K562 (cell line): ENCODE measurements around the gene SNX33. TPM values are rescaled to one million over a fixed set of nuclear protein-coding genes. Genes with fewer than 3 reads are reported as not detected.

Experiments used
- NCOA1 ChIP-seq: fragments of 450-650 bp; IDR thresholded peaks from 2 replicates; pipeline ENCODE4 v1.6.1; 2016; ENCODE audit warnings: low read depth
- NCOA6 ChIP-seq: fragments of 450-650 bp; IDR thresholded peaks from 2 replicates; pipeline ENCODE4 v1.6.1; 2017; ENCODE audit warnings: mild to moderate bottlenecking
- RBM39 ChIP-seq: fragments of 200-400 bp; formaldehyde crosslinking; optimal IDR thresholded peaks from 2 replicates; pipeline ENCODE3; 2018; ENCODE audit warnings: low read depth, low read length
- ZSCAN32 ChIP-seq: fragments of 450-650 bp; formaldehyde crosslinking; IDR thresholded peaks from 2 replicates; pipeline ENCODE4 v1.4.0; 2020; ENCODE audit warnings: mild to moderate bottlenecking, moderate library complexity
- polyA plus RNA-seq, 8 experiments: library from polyadenylated mRNA; depleted of rRNA in 4 of 8; stranded (reverse) in 5 of 8; unstranded in 3 of 8; fragments of >200 nt; fragmentation: Nextera tagmentation in 2 of 8; fragmentation: Illumina TruSeq in 1 of 8; extraction: Ambion mirVana in 2 of 8; extraction: Trizol in 1 of 8; gene quantifications; 2 replicates each; pipeline versions ENCODE4 v1.2.1 to v1.2.3, GENCODE V29; 2011 to 2014; ENCODE audit warnings: inconsistent platforms in 1 of 8, missing spikeins in 1 of 8
- total RNA-seq, 7 experiments: library from RNA; depleted of rRNA in 6 of 7; stranded (reverse); fragments of >200 nt in 6 of 7; fragmentation: Illumina TruSeq in 2 of 7; extraction: Trizol in 2 of 7; gene quantifications; 2 replicates each; pipeline versions ENCODE4 v1.2.1 to v1.2.3, GENCODE V29; 2011 to 2021; ENCODE audit warnings: low replicate concordance in 1 of 7
- TF ChIP-seq, protein P1 (sequence below): fragments of 200-800 bp; sonication (Bioruptor generic); IDR thresholded peaks from 2 replicates; pipeline ENCODE4 v1.6.1; 2017; ENCODE audit warnings: missing genetic modification characterization, missing compliant biosample characterization
- TF ChIP-seq, protein P2 (sequence below): fragments of 250-450 bp; sonication (Bioruptor Pico); IDR thresholded peaks from 2 replicates; pipeline ENCODE4 v1.4.0; 2020; ENCODE audit warnings: mild to moderate bottlenecking, moderate library complexity, borderline replicate concordance
- TF ChIP-seq, protein P3 (sequence below): fragments of 450-650 bp; IDR thresholded peaks from 2 replicates; pipeline ENCODE4 v1.6.1; 2016; ENCODE audit warnings: mild to moderate bottlenecking
- TF ChIP-seq, protein P4 (sequence below): fragments of 250-450 bp; sonication (Bioruptor Pico); IDR thresholded peaks from 2 replicates; pipeline ENCODE4 v1.6.1; 2021; ENCODE audit warnings: mild to moderate bottlenecking
- TF ChIP-seq, protein P5 (sequence below), 2 experiments: fragments of 450-650 bp; IDR thresholded peaks; 2 replicates each; pipeline ENCODE4 v1.6.1; 2016
- TF ChIP-seq, protein P6 (sequence below): sonication (generic); formaldehyde crosslinking; IDR thresholded peaks from 2 replicates; pipeline ENCODE4 v1.8.0; 2022; ENCODE audit warnings: mild to moderate bottlenecking, low read depth, missing genetic modification reagents
- TF ChIP-seq, protein P7 (sequence below), 2 experiments: fragments of 450-650 bp in 1 of 2; sonication (generic) in 1 of 2; formaldehyde crosslinking; conservative IDR thresholded peaks; 2 replicates each; pipeline versions ENCODE4 v1.4.0 to v1.8.1; 2020 to 2022; ENCODE audit warnings: mild to moderate bottlenecking in 1 of 2, missing genetic modification reagents in 1 of 2
- TF ChIP-seq, protein P8 (sequence below): fragments of 250-450 bp; sonication (Bioruptor Pico); IDR thresholded peaks from 2 replicates; pipeline ENCODE4 v1.5.1; 2021; ENCODE audit warnings: mild to moderate bottlenecking

SNX33 gene
- total and polyA plus RNA-seq, 9 of the 15 experiments (the other 6 are each of a cell fraction or from before 2014, with no cell fraction given): 1.4 to 14.1 (median 8.2) TPM

DNA sequence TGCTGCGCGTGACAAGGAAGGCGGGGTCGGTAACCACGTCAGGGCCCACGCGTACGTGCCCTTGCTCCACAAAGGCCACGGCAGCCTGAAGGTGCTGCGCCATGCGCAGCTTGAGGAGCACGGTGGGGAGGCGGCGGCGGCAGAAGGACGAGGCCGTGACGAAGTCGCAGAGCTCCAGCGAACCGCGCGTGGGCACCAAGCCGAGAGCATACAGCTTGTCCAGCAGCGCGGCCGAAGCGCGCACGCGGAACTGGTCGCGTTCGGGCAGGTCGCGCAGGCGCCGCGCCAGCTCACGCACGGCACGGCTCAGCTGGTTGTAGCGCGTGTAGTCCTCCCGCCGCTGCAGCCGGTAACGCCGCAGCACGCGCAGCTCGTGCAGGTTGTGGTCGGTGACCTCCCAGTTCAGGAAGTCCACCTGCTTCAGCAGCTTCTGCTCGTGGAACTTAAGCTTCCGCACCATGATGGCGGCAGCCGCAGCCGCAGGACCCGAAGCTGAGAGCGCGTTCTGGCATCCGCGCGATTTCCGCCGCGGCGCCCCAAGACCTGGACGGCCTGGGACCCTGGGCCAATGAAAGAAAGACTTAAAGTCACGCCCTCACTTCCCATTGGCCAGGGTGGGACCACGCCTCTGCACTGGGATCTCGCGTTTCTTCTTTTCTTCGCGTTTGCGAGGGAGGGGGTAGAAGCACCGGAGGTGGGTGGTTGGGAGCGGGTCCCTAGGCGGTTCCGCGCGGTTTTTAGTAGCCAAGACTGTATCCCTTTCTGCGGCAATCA, 7.8 kb upstream of the SNX33 start, which contains the start of gene IMP3 (continued):
- TF ChIP-seq, protein P1, sequence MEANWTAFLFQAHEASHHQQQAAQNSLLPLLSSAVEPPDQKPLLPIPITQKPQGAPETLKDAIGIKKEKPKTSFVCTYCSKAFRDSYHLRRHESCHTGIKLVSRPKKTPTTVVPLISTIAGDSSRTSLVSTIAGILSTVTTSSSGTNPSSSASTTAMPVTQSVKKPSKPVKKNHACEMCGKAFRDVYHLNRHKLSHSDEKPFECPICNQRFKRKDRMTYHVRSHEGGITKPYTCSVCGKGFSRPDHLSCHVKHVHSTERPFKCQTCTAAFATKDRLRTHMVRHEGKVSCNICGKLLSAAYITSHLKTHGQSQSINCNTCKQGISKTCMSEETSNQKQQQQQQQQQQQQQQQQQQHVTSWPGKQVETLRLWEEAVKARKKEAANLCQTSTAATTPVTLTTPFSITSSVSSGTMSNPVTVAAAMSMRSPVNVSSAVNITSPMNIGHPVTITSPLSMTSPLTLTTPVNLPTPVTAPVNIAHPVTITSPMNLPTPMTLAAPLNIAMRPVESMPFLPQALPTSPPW: peak; percentile 92
- TF ChIP-seq, protein P2, sequence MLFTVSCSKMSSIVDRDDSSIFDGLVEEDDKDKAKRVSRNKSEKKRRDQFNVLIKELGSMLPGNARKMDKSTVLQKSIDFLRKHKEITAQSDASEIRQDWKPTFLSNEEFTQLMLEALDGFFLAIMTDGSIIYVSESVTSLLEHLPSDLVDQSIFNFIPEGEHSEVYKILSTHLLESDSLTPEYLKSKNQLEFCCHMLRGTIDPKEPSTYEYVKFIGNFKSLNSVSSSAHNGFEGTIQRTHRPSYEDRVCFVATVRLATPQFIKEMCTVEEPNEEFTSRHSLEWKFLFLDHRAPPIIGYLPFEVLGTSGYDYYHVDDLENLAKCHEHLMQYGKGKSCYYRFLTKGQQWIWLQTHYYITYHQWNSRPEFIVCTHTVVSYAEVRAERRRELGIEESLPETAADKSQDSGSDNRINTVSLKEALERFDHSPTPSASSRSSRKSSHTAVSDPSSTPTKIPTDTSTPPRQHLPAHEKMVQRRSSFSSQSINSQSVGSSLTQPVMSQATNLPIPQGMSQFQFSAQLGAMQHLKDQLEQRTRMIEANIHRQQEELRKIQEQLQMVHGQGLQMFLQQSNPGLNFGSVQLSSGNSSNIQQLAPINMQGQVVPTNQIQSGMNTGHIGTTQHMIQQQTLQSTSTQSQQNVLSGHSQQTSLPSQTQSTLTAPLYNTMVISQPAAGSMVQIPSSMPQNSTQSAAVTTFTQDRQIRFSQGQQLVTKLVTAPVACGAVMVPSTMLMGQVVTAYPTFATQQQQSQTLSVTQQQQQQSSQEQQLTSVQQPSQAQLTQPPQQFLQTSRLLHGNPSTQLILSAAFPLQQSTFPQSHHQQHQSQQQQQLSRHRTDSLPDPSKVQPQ (CRISPR knock-in tag): no peak
- TF ChIP-seq ZSCAN32 (CRISPR knock-in tag): no peak
- TF ChIP-seq RBM39: no peak
- TF ChIP-seq, protein P3, sequence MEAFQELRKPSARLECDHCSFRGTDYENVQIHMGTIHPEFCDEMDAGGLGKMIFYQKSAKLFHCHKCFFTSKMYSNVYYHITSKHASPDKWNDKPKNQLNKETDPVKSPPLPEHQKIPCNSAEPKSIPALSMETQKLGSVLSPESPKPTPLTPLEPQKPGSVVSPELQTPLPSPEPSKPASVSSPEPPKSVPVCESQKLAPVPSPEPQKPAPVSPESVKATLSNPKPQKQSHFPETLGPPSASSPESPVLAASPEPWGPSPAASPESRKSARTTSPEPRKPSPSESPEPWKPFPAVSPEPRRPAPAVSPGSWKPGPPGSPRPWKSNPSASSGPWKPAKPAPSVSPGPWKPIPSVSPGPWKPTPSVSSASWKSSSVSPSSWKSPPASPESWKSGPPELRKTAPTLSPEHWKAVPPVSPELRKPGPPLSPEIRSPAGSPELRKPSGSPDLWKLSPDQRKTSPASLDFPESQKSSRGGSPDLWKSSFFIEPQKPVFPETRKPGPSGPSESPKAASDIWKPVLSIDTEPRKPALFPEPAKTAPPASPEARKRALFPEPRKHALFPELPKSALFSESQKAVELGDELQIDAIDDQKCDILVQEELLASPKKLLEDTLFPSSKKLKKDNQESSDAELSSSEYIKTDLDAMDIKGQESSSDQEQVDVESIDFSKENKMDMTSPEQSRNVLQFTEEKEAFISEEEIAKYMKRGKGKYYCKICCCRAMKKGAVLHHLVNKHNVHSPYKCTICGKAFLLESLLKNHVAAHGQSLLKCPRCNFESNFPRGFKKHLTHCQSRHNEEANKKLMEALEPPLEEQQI: no peak
- TF ChIP-seq, protein P4, sequence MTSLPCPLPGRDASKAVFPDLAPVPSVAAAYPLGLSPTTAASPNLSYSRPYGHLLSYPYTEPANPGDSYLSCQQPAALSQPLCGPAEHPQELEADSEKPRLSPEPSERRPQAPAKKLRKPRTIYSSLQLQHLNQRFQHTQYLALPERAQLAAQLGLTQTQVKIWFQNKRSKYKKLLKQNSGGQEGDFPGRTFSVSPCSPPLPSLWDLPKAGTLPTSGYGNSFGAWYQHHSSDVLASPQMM (CRISPR knock-in tag): no peak
- TF ChIP-seq, protein P5, sequence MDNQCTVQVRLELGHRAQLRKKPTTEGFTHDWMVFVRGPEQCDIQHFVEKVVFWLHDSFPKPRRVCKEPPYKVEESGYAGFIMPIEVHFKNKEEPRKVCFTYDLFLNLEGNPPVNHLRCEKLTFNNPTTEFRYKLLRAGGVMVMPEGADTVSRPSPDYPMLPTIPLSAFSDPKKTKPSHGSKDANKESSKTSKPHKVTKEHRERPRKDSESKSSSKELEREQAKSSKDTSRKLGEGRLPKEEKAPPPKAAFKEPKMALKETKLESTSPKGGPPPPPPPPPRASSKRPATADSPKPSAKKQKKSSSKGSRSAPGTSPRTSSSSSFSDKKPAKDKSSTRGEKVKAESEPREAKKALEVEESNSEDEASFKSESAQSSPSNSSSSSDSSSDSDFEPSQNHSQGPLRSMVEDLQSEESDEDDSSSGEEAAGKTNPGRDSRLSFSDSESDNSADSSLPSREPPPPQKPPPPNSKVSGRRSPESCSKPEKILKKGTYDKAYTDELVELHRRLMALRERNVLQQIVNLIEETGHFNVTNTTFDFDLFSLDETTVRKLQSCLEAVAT (IDR thresholded peaks at IDR 0.05): no peak; a peak in 1 of 4 replicates
- TF ChIP-seq, protein P6, sequence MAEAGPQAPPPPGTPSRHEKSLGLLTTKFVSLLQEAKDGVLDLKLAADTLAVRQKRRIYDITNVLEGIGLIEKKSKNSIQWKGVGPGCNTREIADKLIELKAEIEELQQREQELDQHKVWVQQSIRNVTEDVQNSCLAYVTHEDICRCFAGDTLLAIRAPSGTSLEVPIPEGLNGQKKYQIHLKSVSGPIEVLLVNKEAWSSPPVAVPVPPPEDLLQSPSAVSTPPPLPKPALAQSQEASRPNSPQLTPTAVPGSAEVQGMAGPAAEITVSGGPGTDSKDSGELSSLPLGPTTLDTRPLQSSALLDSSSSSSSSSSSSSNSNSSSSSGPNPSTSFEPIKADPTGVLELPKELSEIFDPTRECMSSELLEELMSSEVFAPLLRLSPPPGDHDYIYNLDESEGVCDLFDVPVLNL: no peak
- TF ChIP-seq, protein P7, sequence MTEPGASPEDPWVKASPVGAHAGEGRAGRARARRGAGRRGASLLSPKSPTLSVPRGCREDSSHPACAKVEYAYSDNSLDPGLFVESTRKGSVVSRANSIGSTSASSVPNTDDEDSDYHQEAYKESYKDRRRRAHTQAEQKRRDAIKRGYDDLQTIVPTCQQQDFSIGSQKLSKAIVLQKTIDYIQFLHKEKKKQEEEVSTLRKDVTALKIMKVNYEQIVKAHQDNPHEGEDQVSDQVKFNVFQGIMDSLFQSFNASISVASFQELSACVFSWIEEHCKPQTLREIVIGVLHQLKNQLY (CRISPR knock-in tag; conservative IDR thresholded peaks at IDR 0.05): 0 out of 4 replicates have a peak, but pooled peaks of 1 of the 2 experiments have one; percentile 74
- no peak for TF ChIP-seq NCOA1
- TF ChIP-seq NCOA6: no peak
- TF ChIP-seq, protein P8, sequence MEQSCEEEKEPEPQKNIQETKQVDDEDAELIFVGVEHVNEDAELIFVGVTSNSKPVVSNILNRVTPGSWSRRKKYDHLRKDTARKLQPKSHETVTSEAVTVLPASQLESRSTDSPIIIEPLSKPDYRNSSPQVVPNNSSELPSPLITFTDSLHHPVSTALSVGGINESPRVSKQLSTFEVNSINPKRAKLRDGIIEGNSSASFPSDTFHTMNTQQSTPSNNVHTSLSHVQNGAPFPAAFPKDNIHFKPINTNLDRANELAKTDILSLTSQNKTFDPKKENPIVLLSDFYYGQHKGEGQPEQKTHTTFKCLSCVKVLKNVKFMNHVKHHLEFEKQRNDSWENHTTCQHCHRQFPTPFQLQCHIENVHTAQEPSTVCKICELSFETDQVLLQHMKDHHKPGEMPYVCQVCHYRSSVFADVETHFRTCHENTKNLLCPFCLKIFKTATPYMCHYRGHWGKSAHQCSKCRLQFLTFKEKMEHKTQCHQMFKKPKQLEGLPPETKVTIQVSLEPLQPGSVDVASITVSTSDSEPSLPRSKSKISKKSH (CRISPR knock-in tag): no peak
